Measurements from ENCODE around the gene PTGDR. TPM values are rescaled to one million over a fixed set of nuclear protein-coding genes. Genes with fewer than 3 reads are reported as not detected.

Gene PTGDR
- total RNA-seq (under 1 TPM in 5 of 6 donors, not detected in 1; 0.04 to 0.29 (median 0.19) TPM), polyA plus RNA-seq (under 1 TPM; 0.11 to 0.14 TPM)

- no peaks in the 10 kb centered on the region for H3K36me3 ChIP-seq
- peak in 3 of 4 donors; percentile 48 to 56 (median 51) for ATAC-seq
- no peak for FAIRE-seq
- H3K9me3 ChIP-seq = no peaks in the 10 kb centered on the region
- peaks cover 0 to 6% (median 0%) of the 10 kb centered on the region in 4 donors for H3K27me3 ChIP-seq
- H3K4me3 ChIP-seq = peak within 1 kb of the TSS in 3 of 4 donors; percentile 7 to 33 (median 8)
- peak in 2 of 6 donors; percentile 49 to 53 for DNase-seq
- H3K27ac ChIP-seq = no peak within 1 kb of the TSS
- TF ChIP-seq CTCF (IDR thresholded peaks at IDR 0.05) = no peak
- 2 to 3% methylated on average over 62 to 63 of the region's 63 CpGs for WGBS, 2 donors
- intact Hi-C loops (cut with DNase I) = no loop called here
- H3K4me1 ChIP-seq = no peaks in the 10 kb centered on the region
Measured at GRCh38 chr14:52267501-52268278, at the start of gene PTGDR. Gene PTGDR, plus strand, starts transcription at chr14:52267698. Its CDS starts 117 bp downstream, at chr14:52267815.

GRCh38 chr14:52219488-52220084, 47.9 kb upstream of the PTGDR start:
- H3K4me3 ChIP-seq = no peak overlapping the region
- H3K36me3 ChIP-seq = no peaks in the 10 kb centered on the region
- H3K27me3 ChIP-seq = no peaks in the 10 kb centered on the region
- no peak for TF ChIP-seq CTCF (IDR thresholded peaks at IDR 0.05)
- WGBS, 2 donors = 70 to 79% methylated on average over 4 of the region's 4 CpGs
- DNase-seq (no peak), FAIRE-seq (no peak), ATAC-seq (no peak)
- H3K4me1 ChIP-seq = no peaks in the 10 kb centered on the region
- intact Hi-C loops (cut with DNase I) = no loop called here
- no peak overlapping the region for H3K27ac ChIP-seq
- no peaks in the 10 kb centered on the region for H3K9me3 ChIP-seq

- Histone ChIP-seq H3K9me3 (no peaks in the 10 kb centered on the region), H3K27me3 (no peaks in the 10 kb centered on the region), H3K4me1 (no peaks in the 10 kb centered on the region), H3K4me3 (no peak overlapping the region), H3K27ac (no peak overlapping the region), H3K36me3 (no peaks in the 10 kb centered on the region)
- TF ChIP-seq CTCF (IDR thresholded peaks at IDR 0.05) = no peak
- ATAC-seq (no peak), DNase-seq (no peak), FAIRE-seq (no peak)
- 72 to 78% methylated on average over 7 of the region's 7 CpGs for WGBS, 2 donors
- intact Hi-C loops (cut with DNase I) = no loop called here
Measured at GRCh38 chr14:52220924-52221811, 46.3 kb upstream of the PTGDR start.

- DNase-seq (no peak), ATAC-seq (no peak), FAIRE-seq (no peak)
- Histone ChIP-seq H3K9me3 (no peaks in the 10 kb centered on the region), H3K27ac (no peak overlapping the region), H3K36me3 (no peaks in the 10 kb centered on the region), H3K4me1 (no peaks in the 10 kb centered on the region), H3K4me3 (no peak overlapping the region), H3K27me3 (no peaks in the 10 kb centered on the region)
- no peak for TF ChIP-seq CTCF (IDR thresholded peaks at IDR 0.05)
- WGBS, 2 donors = 68 to 76% methylated on average over 9 of the region's 9 CpGs
- intact Hi-C loops (cut with DNase I) = no loop called here
Measured at GRCh38 chr14:52222901-52223300, 44.6 kb upstream of the PTGDR start.

All from pancreas (tissue), 10 donors.